Measurements from ENCODE around the gene AS3MT.

GRCh38 chr10:102906507-102906906, 37.2 kb downstream of the AS3MT start:
- TF ChIP-seq POLR2A (IDR thresholded peaks at IDR 0.05) (no peak), CTCF (IDR thresholded peaks at IDR 0.05) (no peak)

All from adrenal gland (tissue), 5 donors.